Measurements from ENCODE around the gene BOLL. TPM values are rescaled to one million over a fixed set of nuclear protein-coding genes. Genes with fewer than 3 reads are reported as not detected.

Gene BOLL
- total RNA-seq, 3 donors from 2014 or later (not counting 1 experiment from before 2014, with no cell fraction given), result not detected

DNA sequence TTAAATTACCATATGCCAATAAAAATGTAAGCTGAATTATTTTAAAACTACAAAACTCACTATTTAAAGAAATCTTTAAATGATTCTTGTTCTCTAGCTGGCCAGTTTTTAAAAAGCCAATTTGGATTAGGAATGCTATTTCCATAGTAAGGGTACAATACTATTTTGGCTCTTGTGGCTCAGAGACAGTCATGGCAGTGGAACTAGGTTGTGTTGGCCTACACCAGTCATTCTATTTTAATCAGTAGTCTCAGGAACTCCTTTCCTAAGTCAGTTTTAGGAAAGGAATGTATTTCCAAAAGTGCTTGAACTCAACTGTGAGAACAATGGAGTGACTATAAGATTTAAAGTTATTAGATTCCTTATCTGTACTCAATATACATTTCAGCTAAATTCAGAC, 5.9 kb downstream of the BOLL start:
- H3K27ac Mint-ChIP-seq, result no peak overlapping the region
- H3K4me3 Mint-ChIP-seq, result no peak overlapping the region
- Histone ChIP-seq H3K36me3 (ENCODE audit: control insufficient read depth, insufficient read depth, low read length) (no peaks in the 10 kb centered on the region), H3K9me3 (ENCODE audit: control insufficient read depth, insufficient read depth, low read length) (no peaks in the 10 kb centered on the region), H3K27me3 (ENCODE audit: control insufficient read depth, insufficient read depth, low read length) (peaks cover 11% of the 10 kb centered on the region), H3K4me3 (ENCODE audit: low read length) (no peak overlapping the region), H3K4me1 (ENCODE audit: control insufficient read depth, insufficient read depth, low read length) (no peaks in the 10 kb centered on the region), H3K27ac (ENCODE audit: low read length) (no peak overlapping the region)
- H3K27me3 Mint-ChIP-seq (ENCODE audit: low read depth in 2 of 2), result peaks cover 19 to 25% of the 10 kb centered on the region in 2 donors
- H3K36me3 Mint-ChIP-seq, result no peaks in the 10 kb centered on the region
- no peak for DNase-seq
- intact Hi-C loops (cut with micrococcal nuclease), result loop anchor here (10.0 kb wide), 1 partner anchor 364 kb away; no protein-coding TSS in a partner anchor
- no peaks in the 10 kb centered on the region for H3K4me1 Mint-ChIP-seq
- TF ChIP-seq, protein P1, sequence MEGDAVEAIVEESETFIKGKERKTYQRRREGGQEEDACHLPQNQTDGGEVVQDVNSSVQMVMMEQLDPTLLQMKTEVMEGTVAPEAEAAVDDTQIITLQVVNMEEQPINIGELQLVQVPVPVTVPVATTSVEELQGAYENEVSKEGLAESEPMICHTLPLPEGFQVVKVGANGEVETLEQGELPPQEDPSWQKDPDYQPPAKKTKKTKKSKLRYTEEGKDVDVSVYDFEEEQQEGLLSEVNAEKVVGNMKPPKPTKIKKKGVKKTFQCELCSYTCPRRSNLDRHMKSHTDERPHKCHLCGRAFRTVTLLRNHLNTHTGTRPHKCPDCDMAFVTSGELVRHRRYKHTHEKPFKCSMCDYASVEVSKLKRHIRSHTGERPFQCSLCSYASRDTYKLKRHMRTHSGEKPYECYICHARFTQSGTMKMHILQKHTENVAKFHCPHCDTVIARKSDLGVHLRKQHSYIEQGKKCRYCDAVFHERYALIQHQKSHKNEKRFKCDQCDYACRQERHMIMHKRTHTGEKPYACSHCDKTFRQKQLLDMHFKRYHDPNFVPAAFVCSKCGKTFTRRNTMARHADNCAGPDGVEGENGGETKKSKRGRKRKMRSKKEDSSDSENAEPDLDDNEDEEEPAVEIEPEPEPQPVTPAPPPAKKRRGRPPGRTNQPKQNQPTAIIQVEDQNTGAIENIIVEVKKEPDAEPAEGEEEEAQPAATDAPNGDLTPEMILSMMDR (IDR thresholded peaks at IDR 0.05), result no peak
- ATAC-seq, result no peak
- H3K9me3 Mint-ChIP-seq, result no peaks in the 10 kb centered on the region

- TF ChIP-seq, protein P1 (IDR thresholded peaks at IDR 0.05), result peak; percentile 83
- Mint-ChIP-seq H3K4me1 (no peaks in the 10 kb centered on the region), H3K36me3 (no peaks in the 10 kb centered on the region), H3K27me3 (ENCODE audit: low read depth in 2 of 2) (peaks cover 16 to 25% of the 10 kb centered on the region in 2 donors), H3K4me3 (no peak overlapping the region), H3K9me3 (no peaks in the 10 kb centered on the region), H3K27ac (no peak overlapping the region)
- peaks cover 11% of the 10 kb centered on the region for H3K27me3 ChIP-seq (ENCODE audit: control insufficient read depth, insufficient read depth, low read length)
- no peak overlapping the region for H3K27ac ChIP-seq (ENCODE audit: low read length)
- 100% methylated on average over 1 of the region's 4 CpGs for WGBS (ENCODE audit: insufficient coverage)
- DNase-seq, result peak in 1 of 2 donors; percentile 64
- no peaks in the 10 kb centered on the region for H3K4me1 ChIP-seq (ENCODE audit: control insufficient read depth, insufficient read depth, low read length)
- H3K4me3 ChIP-seq (ENCODE audit: low read length), result no peak overlapping the region
- H3K9me3 ChIP-seq (ENCODE audit: control insufficient read depth, insufficient read depth, low read length), result no peaks in the 10 kb centered on the region
- intact Hi-C loops (cut with micrococcal nuclease), result loop anchor here (1.0 to 10.0 kb wide), 2 partner anchors 71 to 363 kb away; no protein-coding TSS in a partner anchor
- no peaks in the 10 kb centered on the region for H3K36me3 ChIP-seq (ENCODE audit: control insufficient read depth, insufficient read depth, low read length)
- no peak for ATAC-seq
These were observed 7.2 kb downstream of the BOLL start for GRCh38 chr2:197777823-197778407.

DNA sequence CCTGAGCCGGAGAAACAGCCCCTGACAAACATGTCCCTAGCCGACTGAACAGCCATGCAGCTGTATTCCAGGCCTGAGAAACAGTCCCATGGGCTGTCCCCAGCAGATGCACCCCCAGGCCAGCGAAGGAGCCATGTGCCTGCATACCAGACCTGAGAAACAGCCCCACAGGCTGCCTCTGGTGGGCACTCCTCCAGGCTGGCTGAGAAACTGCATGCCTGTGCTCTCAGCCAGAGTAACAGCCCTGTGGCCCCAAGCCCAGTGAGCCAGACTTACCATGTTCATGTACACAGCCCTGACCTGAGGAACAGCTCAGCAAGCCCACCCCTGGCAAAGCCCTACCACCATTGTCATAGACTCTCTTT, 24.8 kb downstream of the BOLL start:
- H3K4me1 Mint-ChIP-seq, result no peaks in the 10 kb centered on the region
- H3K9me3 Mint-ChIP-seq, result peaks cover 2 to 3% of the 10 kb centered on the region in 2 donors
- no peak overlapping the region for H3K27ac Mint-ChIP-seq
- WGBS (ENCODE audit: insufficient coverage), result 93% methylated on average over 3 of the region's 3 CpGs
- H3K36me3 ChIP-seq (ENCODE audit: control insufficient read depth, insufficient read depth, low read length), result no peaks in the 10 kb centered on the region
- no peak overlapping the region for H3K4me3 Mint-ChIP-seq
- DNase-seq, result no peak
- H3K4me1 ChIP-seq (ENCODE audit: control insufficient read depth, insufficient read depth, low read length), result no peaks in the 10 kb centered on the region
- ATAC-seq, result no peak
- H3K4me3 ChIP-seq (ENCODE audit: low read length), result no peak overlapping the region
- H3K27ac ChIP-seq (ENCODE audit: low read length), result no peak overlapping the region
- TF ChIP-seq, protein P1 (IDR thresholded peaks at IDR 0.05), result no peak
- intact Hi-C loops (cut with micrococcal nuclease), result no loop called here
- peaks cover 11 to 17% of the 10 kb centered on the region in 2 donors for H3K27me3 Mint-ChIP-seq (ENCODE audit: low read depth in 2 of 2)
- peaks cover 11% of the 10 kb centered on the region for H3K9me3 ChIP-seq (ENCODE audit: control insufficient read depth, insufficient read depth, low read length)
- no peaks in the 10 kb centered on the region for H3K27me3 ChIP-seq (ENCODE audit: control insufficient read depth, insufficient read depth, low read length)
- peaks cover 5% of the 10 kb centered on the region for H3K36me3 Mint-ChIP-seq
